Measurements from ENCODE around the gene TNFSF12. TPM values are rescaled to one million over a fixed set of nuclear protein-coding genes. Genes with fewer than 3 reads are reported as not detected.

TNFSF12 gene
- total and polyA plus RNA-seq, 7 donors = 18.0 to 122 (median 60.1) TPM

DNA sequence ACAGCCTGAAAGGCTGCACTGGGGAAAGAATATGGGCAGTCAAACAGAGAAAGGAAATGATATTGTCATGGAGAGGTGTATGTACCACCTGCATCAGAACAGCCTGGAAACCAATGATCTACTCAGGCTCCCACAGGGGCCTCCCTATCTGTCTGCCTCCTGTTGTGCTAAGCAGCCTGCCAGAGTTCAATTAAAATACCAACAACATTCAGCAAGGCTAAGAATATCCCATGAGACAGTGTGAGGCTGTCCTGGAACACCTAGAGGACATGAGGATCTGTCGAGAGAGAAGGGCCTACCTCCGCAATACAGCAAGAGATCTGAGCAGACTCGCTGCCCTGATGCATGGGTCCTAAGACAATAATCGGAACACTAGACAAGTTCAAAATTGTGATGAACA is 57.4 kb downstream of the TNFSF12 start:
- Histone ChIP-seq H3K4me3 (no peak overlapping the region), H3K4me1 (peaks cover 0 to 17% (median 10%) of the 10 kb centered on the region in 4 donors), H3K27ac (no peak overlapping the region), H3K9me3 (no peaks in the 10 kb centered on the region), H3K27me3 (no peaks in the 10 kb centered on the region), H3K36me3 (peaks cover 27 to 56% (median 37%) of the 10 kb centered on the region in 4 donors)
- WGBS, 2 donors = 97% methylated on average over 4 of the region's 4 CpGs
- intact Hi-C loops (cut with DNase I) = no loop called here
- no peak for DNase-seq
- TF ChIP-seq POLR2AphosphoS5 (IDR thresholded peaks at IDR 0.05) = no peak
- TF ChIP-seq, protein P1, sequence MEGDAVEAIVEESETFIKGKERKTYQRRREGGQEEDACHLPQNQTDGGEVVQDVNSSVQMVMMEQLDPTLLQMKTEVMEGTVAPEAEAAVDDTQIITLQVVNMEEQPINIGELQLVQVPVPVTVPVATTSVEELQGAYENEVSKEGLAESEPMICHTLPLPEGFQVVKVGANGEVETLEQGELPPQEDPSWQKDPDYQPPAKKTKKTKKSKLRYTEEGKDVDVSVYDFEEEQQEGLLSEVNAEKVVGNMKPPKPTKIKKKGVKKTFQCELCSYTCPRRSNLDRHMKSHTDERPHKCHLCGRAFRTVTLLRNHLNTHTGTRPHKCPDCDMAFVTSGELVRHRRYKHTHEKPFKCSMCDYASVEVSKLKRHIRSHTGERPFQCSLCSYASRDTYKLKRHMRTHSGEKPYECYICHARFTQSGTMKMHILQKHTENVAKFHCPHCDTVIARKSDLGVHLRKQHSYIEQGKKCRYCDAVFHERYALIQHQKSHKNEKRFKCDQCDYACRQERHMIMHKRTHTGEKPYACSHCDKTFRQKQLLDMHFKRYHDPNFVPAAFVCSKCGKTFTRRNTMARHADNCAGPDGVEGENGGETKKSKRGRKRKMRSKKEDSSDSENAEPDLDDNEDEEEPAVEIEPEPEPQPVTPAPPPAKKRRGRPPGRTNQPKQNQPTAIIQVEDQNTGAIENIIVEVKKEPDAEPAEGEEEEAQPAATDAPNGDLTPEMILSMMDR (IDR thresholded peaks at IDR 0.05) = no peak
- no peak for TF ChIP-seq EP300 (IDR thresholded peaks at IDR 0.05)
- no peak for TF ChIP-seq POLR2A (IDR thresholded peaks at IDR 0.05)

Small RNAs within 50 kb of the gene (small RNA-seq; reads per million reads assigned to genes)
- gene CD68 = 0 reads per million in 3 donors
- gene RF00019 = 0 reads per million in 3 donors
- gene SNORA48 = 0 reads per million in 3 donors
- gene SNORD10 = 0 reads per million in 3 donors

Other genes with a start within 250 kb of the TNFSF12 start
Only the 30 nearest of the 32 such genes appear.
- gene NEURL4, start 219.7 kb upstream of the TNFSF12 start, total RNA-seq = 10 to 100 TPM; 14.3 to 29.6 (median 17.6) TPM
- 10 to 100 TPM in 1 of 3 donors, 1 to 10 TPM in 2; 6.0 to 31.6 (median 6.0) TPM for gene NEURL4, start 219.7 kb upstream of the TNFSF12 start, polyA plus RNA-seq
- gene ACAP1, start 212.5 kb upstream of the TNFSF12 start, total RNA-seq = 1 to 10 TPM; 1.1 to 3.9 (median 2.9) TPM
- 10 to 100 TPM in 1 of 3 donors, 1 to 10 TPM in 2; 1.2 to 55.8 (median 1.4) TPM for gene ACAP1, start 212.5 kb upstream of the TNFSF12 start, polyA plus RNA-seq
- 1 to 10 TPM; 4.4 to 6.4 (median 5.5) TPM for gene KCTD11, start 196.9 kb upstream of the TNFSF12 start, total RNA-seq
- 10 to 100 TPM in 1 of 3 donors, 1 to 10 TPM in 2; 6.2 to 11.7 (median 9.0) TPM for gene KCTD11, start 196.9 kb upstream of the TNFSF12 start, polyA plus RNA-seq
- gene TMEM95, start 193.9 kb upstream of the TNFSF12 start, total RNA-seq = not detected
- not detected for gene TMEM95, start 193.9 kb upstream of the TNFSF12 start, polyA plus RNA-seq
- gene TNK1, start 168.0 kb upstream of the TNFSF12 start, total RNA-seq = 1 to 10 TPM; 2.1 to 5.4 (median 3.4) TPM
- gene TNK1, start 168.0 kb upstream of the TNFSF12 start, polyA plus RNA-seq = 10 to 100 TPM in 2 of 3 donors, 1 to 10 TPM in 1; 8.4 to 14.6 (median 10.4) TPM
- gene PLSCR3, start 154.5 kb upstream of the TNFSF12 start, total RNA-seq = 10 to 100 TPM; 10.4 to 18.3 (median 14.2) TPM
- 10 to 100 TPM; 11.6 to 27.2 (median 18.0) TPM for gene PLSCR3, start 154.5 kb upstream of the TNFSF12 start, polyA plus RNA-seq
- gene TMEM256, start 145.0 kb upstream of the TNFSF12 start, total RNA-seq = 100 to 1,000 TPM in 2 of 4 donors, 10 to 100 TPM in 2; 19.0 to 152 (median 99.7) TPM
- gene TMEM256, start 145.0 kb upstream of the TNFSF12 start, polyA plus RNA-seq = 100 to 1,000 TPM; 150 to 357 (median 235) TPM
- 10 to 100 TPM in 2 of 4 donors, 1 to 10 TPM in 2; 6.8 to 18.8 (median 10.4) TPM for gene NLGN2, start 141.2 kb upstream of the TNFSF12 start, total RNA-seq
- gene NLGN2, start 141.2 kb upstream of the TNFSF12 start, polyA plus RNA-seq = 1 to 10 TPM in 1 of 3 donors, under 1 TPM in 2; 0.60 to 8.9 (median 0.69) TPM
- not detected for gene SPEM1, start 128.7 kb upstream of the TNFSF12 start, total RNA-seq
- not detected for gene SPEM1, start 128.7 kb upstream of the TNFSF12 start, polyA plus RNA-seq
- not detected for gene SPEM2, start 123.4 kb upstream of the TNFSF12 start, total RNA-seq
- gene SPEM2, start 123.4 kb upstream of the TNFSF12 start, polyA plus RNA-seq = not detected
- gene SPEM3, start 120.2 kb upstream of the TNFSF12 start, total RNA-seq = not detected
- gene SPEM3, start 120.2 kb upstream of the TNFSF12 start, polyA plus RNA-seq = not detected
- gene TMEM102, start 113.6 kb upstream of the TNFSF12 start, total RNA-seq = 1 to 10 TPM; 1.2 to 2.5 (median 1.6) TPM
- 10 to 100 TPM in 1 of 3 donors, 1 to 10 TPM in 2; 6.6 to 14.5 (median 8.1) TPM for gene TMEM102, start 113.6 kb upstream of the TNFSF12 start, polyA plus RNA-seq
- under 1 TPM in 1 of 4 donors, not detected in 3; 0.36 TPM for gene FGF11, start 109.5 kb upstream of the TNFSF12 start, total RNA-seq
- 1 to 10 TPM in 1 of 3 donors, under 1 TPM in 1, not detected in 1; 0.69 to 2.8 TPM for gene FGF11, start 109.5 kb upstream of the TNFSF12 start, polyA plus RNA-seq
- gene CHRNB1, start 104.0 kb upstream of the TNFSF12 start, total RNA-seq = 1 to 10 TPM; 4.2 to 8.1 (median 6.5) TPM
- gene CHRNB1, start 104.0 kb upstream of the TNFSF12 start, polyA plus RNA-seq = 10 to 100 TPM in 2 of 3 donors, 1 to 10 TPM in 1; 7.2 to 13.2 (median 11.2) TPM
- 10 to 100 TPM; 42.5 to 56.5 (median 45.3) TPM for gene ZBTB4, start 69.4 kb upstream of the TNFSF12 start, total RNA-seq
- gene ZBTB4, start 69.4 kb upstream of the TNFSF12 start, polyA plus RNA-seq = 10 to 100 TPM in 2 of 3 donors, 1 to 10 TPM in 1; 5.5 to 19.6 (median 12.0) TPM
- gene SLC35G6, start 67.6 kb upstream of the TNFSF12 start, total RNA-seq = not detected
- not detected for gene SLC35G6, start 67.6 kb upstream of the TNFSF12 start, polyA plus RNA-seq
- gene POLR2A, start 64.7 kb upstream of the TNFSF12 start, total RNA-seq = 10 to 100 TPM; 30.1 to 43.2 (median 36.5) TPM
- gene POLR2A, start 64.7 kb upstream of the TNFSF12 start, polyA plus RNA-seq = 10 to 100 TPM in 2 of 3 donors, 1 to 10 TPM in 1; 7.2 to 51.1 (median 11.3) TPM
- gene TNFSF13, start 9.7 kb downstream of the TNFSF12 start, total RNA-seq = 10 to 100 TPM; 20.2 to 41.0 (median 24.5) TPM
- 100 to 1,000 TPM in 1 of 3 donors, 10 to 100 TPM in 2; 15.6 to 108 (median 21.0) TPM for gene TNFSF13, start 9.7 kb downstream of the TNFSF12 start, polyA plus RNA-seq
- gene SENP3, start 12.9 kb downstream of the TNFSF12 start, total RNA-seq = 10 to 100 TPM; 73.5 to 91.1 (median 81.1) TPM
- 10 to 100 TPM; 28.2 to 55.4 (median 35.6) TPM for gene SENP3, start 12.9 kb downstream of the TNFSF12 start, polyA plus RNA-seq
- gene CD68, start 30.6 kb downstream of the TNFSF12 start, total RNA-seq = 10 to 100 TPM; 24.6 to 56.4 (median 37.0) TPM
- gene CD68, start 30.6 kb downstream of the TNFSF12 start, polyA plus RNA-seq = 100 to 1,000 TPM in 2 of 3 donors, 10 to 100 TPM in 1; 58.3 to 161 (median 118) TPM
- gene MPDU1, start 34.8 kb downstream of the TNFSF12 start, total RNA-seq = 10 to 100 TPM; 38.5 to 67.1 (median 50.8) TPM
- 100 to 1,000 TPM in 1 of 3 donors, 10 to 100 TPM in 2; 38.4 to 121 (median 45.3) TPM for gene MPDU1, start 34.8 kb downstream of the TNFSF12 start, polyA plus RNA-seq
- 10 to 100 TPM in 2 of 4 donors, 1 to 10 TPM in 2; 2.5 to 15.3 (median 10.5) TPM for gene SOX15, start 41.0 kb downstream of the TNFSF12 start, total RNA-seq
- gene SOX15, start 41.0 kb downstream of the TNFSF12 start, polyA plus RNA-seq = 1 to 10 TPM in 2 of 3 donors, not detected in 1; 1.2 TPM
- gene FXR2, start 65.8 kb downstream of the TNFSF12 start, total RNA-seq = 10 to 100 TPM; 33.8 to 35.5 (median 34.6) TPM
- 10 to 100 TPM; 21.3 to 27.4 (median 21.6) TPM for gene FXR2, start 65.8 kb downstream of the TNFSF12 start, polyA plus RNA-seq
- 100 to 1,000 TPM in 2 of 4 donors, 10 to 100 TPM in 2; 72.9 to 116 (median 99.2) TPM for gene SAT2, start 78.8 kb downstream of the TNFSF12 start, total RNA-seq
- gene SAT2, start 78.8 kb downstream of the TNFSF12 start, polyA plus RNA-seq = 100 to 1,000 TPM in 2 of 3 donors, 10 to 100 TPM in 1; 96.9 to 115 (median 107) TPM
- not detected for gene SHBG, start 81.1 kb downstream of the TNFSF12 start, total RNA-seq
- 1 to 10 TPM in 1 of 3 donors, under 1 TPM in 1, not detected in 1; 0.34 to 1.2 TPM for gene SHBG, start 81.1 kb downstream of the TNFSF12 start, polyA plus RNA-seq
- 1 to 10 TPM; 1.2 to 4.2 (median 1.5) TPM for gene ATP1B2, start 101.9 kb downstream of the TNFSF12 start, total RNA-seq
- gene ATP1B2, start 101.9 kb downstream of the TNFSF12 start, polyA plus RNA-seq = 1 to 10 TPM in 1 of 3 donors, under 1 TPM in 1, not detected in 1; 0.60 to 1.2 TPM
- 10 to 100 TPM; 14.0 to 31.5 (median 15.9) TPM for gene TP53, start 138.4 kb downstream of the TNFSF12 start, total RNA-seq
- 10 to 100 TPM; 14.4 to 45.3 (median 16.2) TPM for gene TP53, start 138.4 kb downstream of the TNFSF12 start, polyA plus RNA-seq
- gene WRAP53, start 139.4 kb downstream of the TNFSF12 start, total RNA-seq = 10 to 100 TPM in 1 of 4 donors, 1 to 10 TPM in 3; 3.9 to 16.3 (median 4.8) TPM
- gene WRAP53, start 139.4 kb downstream of the TNFSF12 start, polyA plus RNA-seq = 10 to 100 TPM in 1 of 3 donors, 1 to 10 TPM in 2; 3.6 to 15.5 (median 7.6) TPM
- under 1 TPM; 0.28 to 0.71 (median 0.44) TPM for gene EFNB3, start 156.1 kb downstream of the TNFSF12 start, total RNA-seq
- gene EFNB3, start 156.1 kb downstream of the TNFSF12 start, polyA plus RNA-seq = 1 to 10 TPM in 1 of 3 donors, not detected in 2; 1.0 TPM
- under 1 TPM in 3 of 4 donors, not detected in 1; under 0.01 to 0.36 (median 0.28) TPM for gene DNAH2, start 168.7 kb downstream of the TNFSF12 start, total RNA-seq
- under 1 TPM in 1 of 3 donors, not detected in 2; 0.32 TPM for gene DNAH2, start 168.7 kb downstream of the TNFSF12 start, polyA plus RNA-seq

Data from sigmoid colon (tissue), 7 donors.